C4-2B (cell line): ENCODE data around the gene KIDINS220.

Experiments used
- ZFX ChIP-seq: fragments of 450-650 bp; IDR thresholded peaks from 2 replicates; pipeline ENCODE4 v1.6.1; 2017
- TF ChIP-seq, protein P1 (sequence below): fragments of 450-650 bp; conservative IDR thresholded peaks from 2 replicates; pipeline ENCODE4 v1.5.1; 2017; ENCODE audit warnings: mild to moderate bottlenecking

DNA sequence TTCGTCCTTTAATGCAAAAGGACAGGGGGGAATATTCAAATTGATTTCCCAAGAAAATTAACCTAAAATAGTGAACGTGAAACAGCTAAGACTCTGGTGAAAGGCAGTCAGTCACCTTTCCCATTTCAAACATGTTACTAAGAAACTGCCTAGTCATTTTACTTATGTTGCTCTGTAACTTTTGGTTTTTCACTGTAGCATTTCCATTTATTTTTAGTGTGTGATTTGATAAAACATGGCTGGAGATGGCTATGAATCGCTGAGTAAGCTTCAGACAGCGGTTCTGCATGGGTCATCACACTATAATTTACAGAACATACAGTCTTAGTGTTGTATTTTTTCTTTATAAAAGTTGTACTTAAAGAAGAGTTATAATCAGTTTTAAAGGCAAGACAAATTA is 16.0 kb upstream of the KIDINS220 start:
- TF ChIP-seq ZFX, result no peak
- TF ChIP-seq, protein P1, sequence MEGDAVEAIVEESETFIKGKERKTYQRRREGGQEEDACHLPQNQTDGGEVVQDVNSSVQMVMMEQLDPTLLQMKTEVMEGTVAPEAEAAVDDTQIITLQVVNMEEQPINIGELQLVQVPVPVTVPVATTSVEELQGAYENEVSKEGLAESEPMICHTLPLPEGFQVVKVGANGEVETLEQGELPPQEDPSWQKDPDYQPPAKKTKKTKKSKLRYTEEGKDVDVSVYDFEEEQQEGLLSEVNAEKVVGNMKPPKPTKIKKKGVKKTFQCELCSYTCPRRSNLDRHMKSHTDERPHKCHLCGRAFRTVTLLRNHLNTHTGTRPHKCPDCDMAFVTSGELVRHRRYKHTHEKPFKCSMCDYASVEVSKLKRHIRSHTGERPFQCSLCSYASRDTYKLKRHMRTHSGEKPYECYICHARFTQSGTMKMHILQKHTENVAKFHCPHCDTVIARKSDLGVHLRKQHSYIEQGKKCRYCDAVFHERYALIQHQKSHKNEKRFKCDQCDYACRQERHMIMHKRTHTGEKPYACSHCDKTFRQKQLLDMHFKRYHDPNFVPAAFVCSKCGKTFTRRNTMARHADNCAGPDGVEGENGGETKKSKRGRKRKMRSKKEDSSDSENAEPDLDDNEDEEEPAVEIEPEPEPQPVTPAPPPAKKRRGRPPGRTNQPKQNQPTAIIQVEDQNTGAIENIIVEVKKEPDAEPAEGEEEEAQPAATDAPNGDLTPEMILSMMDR, result no peak
